GM19395 (cell line): ENCODE results near the gene SESN3.

ENCODE experiments used
- ATAC-seq: cut with Tn5 transposase; IDR thresholded peaks from one replicate; pipeline ENCODE4 v1.9.1; 2021; ENCODE audit warnings: mild to moderate bottlenecking, moderate library complexity; ENCODE audit not compliant: unreplicated experiment

The SESN3 gene

GRCh38 chr11:95132956-95133355 is 98.0 kb downstream of the SESN3 start:
- no peak for ATAC-seq

GRCh38 chr11:95128602-95129001 is 102.4 kb downstream of the SESN3 start:
- ATAC-seq = no peak

- no peak for ATAC-seq
Observed at GRCh38 chr11:95123556-95123955, 107.4 kb downstream of the SESN3 start.

- no peak for ATAC-seq
Observed at GRCh38 chr11:95121698-95122097, 109.3 kb downstream of the SESN3 start.

GRCh38 chr11:95119361-95120060 is 111.5 kb downstream of the SESN3 start:
- no peak for ATAC-seq

GRCh38 chr11:95115597-95115996 is 115.4 kb downstream of the SESN3 start:
- ATAC-seq = no peak
